Inferior parietal cortex (tissue), 1 donor: ENCODE measurements around the gene BSN.
A peak's percentile ranks its signal among the peaks of the same experiment; 100 is the strongest.

Experiments used
- DNase-seq: peaks from one replicate; pipeline ENCODE4 v3.0.0-alpha.2; 2016; ENCODE audit errors: extremely low spot score

BSN gene, protein sequence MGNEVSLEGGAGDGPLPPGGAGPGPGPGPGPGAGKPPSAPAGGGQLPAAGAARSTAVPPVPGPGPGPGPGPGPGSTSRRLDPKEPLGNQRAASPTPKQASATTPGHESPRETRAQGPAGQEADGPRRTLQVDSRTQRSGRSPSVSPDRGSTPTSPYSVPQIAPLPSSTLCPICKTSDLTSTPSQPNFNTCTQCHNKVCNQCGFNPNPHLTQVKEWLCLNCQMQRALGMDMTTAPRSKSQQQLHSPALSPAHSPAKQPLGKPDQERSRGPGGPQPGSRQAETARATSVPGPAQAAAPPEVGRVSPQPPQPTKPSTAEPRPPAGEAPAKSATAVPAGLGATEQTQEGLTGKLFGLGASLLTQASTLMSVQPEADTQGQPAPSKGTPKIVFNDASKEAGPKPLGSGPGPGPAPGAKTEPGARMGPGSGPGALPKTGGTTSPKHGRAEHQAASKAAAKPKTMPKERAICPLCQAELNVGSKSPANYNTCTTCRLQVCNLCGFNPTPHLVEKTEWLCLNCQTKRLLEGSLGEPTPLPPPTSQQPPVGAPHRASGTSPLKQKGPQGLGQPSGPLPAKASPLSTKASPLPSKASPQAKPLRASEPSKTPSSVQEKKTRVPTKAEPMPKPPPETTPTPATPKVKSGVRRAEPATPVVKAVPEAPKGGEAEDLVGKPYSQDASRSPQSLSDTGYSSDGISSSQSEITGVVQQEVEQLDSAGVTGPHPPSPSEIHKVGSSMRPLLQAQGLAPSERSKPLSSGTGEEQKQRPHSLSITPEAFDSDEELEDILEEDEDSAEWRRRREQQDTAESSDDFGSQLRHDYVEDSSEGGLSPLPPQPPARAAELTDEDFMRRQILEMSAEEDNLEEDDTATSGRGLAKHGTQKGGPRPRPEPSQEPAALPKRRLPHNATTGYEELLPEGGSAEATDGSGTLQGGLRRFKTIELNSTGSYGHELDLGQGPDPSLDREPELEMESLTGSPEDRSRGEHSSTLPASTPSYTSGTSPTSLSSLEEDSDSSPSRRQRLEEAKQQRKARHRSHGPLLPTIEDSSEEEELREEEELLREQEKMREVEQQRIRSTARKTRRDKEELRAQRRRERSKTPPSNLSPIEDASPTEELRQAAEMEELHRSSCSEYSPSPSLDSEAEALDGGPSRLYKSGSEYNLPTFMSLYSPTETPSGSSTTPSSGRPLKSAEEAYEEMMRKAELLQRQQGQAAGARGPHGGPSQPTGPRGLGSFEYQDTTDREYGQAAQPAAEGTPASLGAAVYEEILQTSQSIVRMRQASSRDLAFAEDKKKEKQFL (N-terminal part only)

DNA sequence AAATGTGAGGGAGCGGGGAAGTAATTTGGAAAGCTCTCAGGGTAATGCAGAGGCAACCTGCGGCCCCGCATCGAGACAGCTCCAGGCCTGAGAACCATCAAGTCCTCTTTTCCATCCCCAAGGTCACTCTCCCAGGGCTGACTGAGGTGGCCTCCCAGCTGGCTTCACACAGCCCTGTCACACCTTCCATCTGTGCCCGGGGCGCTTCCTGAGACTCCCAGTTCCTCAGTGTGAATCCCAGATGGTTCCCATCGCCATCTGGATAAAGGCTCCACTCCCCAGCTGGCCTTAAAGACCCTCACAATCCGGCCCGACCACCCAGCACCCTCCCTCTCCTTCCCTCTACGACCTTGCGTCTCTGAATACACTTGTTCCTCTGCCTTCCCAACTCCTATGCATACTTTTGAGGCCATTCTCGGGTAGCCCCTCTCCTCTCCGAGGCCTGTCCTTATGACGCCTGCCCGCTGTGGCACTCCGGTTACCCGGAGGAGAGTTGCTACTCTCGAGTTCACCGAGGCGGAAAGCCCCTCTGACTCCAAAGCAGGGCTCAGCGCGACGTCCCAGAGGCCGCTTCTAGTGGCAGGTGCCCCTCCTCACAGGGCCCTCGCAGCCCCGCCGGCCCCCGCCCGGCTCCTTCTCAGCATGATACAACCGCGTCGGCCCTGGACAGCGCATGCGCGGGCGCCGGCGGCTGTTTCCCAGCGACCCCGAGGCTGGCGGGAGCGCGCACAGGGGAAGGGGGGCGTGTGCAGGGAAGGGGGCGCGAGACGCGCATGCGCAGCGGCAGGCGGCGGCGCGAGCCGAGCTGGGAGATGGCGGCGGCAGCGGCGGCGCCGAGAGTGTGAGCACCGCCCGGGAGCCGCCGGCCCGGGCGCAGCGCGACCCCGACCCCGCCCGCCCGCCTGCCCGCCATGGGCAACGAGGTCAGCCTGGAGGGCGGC is at the start of gene BSN:
BSN (plus strand) TSS at position 786 of the 941 bp plus-strand sequence; CDS start at position 912, 126 bp downstream.
- DNase-seq = peak; percentile 90

DNA sequence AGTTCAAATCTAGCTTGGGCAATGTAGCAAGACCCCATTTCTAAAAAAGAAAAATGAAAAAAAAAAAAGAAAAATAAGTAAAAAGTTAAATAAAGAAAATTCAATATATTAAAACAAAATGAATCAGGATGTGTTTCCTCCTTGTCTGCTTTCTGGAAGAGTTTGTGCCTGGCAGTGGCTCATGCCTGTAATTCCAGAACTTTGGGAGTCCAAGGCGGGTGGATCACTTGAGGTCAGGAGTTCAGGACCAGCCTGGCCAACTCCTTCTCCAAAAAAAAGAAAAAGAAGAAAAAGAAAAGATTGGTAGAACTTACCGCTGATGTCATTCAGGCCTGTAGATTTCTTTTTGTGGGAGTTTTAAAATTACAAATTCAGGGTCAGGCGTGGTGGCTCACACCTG is 47.4 kb upstream of the BSN start:
- DNase-seq = no peak

DNA sequence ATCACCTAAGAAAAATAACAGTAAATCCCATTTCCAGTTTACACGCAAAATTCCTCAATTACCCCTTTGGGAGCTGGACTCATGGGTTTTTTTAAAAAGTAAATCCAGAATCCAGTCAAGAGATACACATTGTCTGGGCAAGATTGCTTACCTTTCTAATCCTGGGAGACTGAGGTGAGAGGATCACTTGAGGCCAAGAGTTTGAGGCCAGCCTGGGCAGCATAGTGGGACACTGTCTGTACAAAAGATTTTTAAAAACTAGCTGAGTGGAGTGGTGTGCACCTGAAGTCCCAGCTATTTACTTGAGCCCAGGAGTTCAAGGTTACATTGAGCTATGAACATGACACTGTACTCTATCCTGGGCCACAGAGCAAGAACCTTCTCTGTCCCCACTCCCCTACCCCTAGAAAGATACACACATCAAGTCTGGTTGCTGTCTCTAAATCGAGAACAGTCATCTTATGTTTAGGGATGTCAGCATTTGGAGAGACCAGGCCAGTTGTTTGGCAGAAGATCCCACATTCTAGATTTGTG is 45.2 kb upstream of the BSN start:
- DNase-seq = no peak

DNA sequence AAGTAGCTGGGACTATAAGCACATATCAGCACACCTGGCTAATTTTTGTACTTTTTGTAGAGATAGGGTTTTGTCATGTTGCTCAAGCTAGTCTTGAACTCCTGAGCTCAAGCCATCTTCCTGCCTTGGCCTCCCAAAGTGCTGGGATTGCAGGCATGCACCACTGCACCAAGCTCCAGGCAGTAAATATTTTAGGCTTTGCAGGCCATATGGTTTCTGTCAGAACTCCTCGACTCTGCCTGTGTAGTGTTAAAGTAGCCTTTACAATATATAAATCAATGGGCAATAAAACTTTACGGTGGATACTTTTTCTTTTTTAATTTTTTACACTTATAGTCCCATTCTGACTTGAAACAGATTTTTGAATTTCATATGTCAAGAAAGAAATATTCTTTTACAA is 42.6 kb upstream of the BSN start:
- DNase-seq = no peak

DNA sequence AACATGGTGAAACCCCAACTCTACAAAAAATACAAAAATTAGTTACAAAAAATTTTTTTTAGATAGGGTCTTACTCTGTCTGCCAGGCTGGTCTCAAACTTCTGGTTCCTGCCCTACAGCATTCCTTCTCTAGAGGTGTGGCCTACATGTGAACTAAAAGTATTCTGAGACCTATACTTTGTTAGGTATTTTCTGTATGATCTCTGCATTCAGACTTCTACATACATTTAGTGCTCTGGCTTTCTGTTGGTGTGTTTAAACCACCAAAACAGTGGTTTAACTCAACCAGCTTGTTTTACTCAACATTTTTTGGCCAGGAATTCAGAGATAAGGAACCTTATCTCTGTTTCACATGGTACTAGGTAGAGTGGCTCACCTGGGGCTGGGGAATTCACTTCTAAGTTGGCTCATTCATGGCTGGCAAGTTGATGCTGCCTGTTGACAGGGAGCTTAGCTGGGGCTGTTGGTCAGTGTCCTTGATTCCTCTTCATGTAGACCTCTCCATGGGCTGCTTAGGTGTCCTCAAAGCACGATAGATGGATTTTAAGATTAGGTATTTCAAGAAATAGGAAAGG is 41.4 kb upstream of the BSN start:
- no peak for DNase-seq

DNA sequence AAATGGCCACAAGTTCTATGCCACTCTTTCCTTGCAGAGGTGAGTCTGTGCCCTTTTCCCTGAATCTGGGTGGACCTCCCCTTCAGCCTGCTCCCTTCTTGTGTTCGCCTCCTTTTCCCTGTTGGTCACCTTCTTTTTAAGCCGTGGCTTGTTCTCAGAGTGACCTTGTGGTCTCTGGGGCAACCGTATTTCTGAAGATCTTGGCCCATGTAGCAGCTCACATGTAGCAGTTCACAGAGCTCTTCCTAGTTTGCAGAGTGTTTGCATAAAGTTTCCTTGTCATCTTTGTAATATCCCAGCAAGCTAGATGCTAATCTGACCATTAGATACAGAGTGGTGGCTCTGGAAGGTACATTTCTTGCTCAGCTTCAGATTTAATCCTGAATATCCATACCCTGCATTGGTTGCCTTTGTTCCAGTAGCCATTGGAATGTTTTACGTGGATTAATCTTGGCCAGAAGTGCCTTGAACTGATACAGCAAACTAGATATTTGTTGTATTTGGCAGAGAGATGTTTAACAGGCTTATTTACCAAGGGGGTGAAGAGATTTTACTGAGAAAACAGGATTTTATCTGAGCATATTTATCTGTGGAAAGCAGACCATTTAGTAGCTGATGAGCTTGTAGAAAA is 40.7 kb upstream of the BSN start:
- DNase-seq = no peak

DNA sequence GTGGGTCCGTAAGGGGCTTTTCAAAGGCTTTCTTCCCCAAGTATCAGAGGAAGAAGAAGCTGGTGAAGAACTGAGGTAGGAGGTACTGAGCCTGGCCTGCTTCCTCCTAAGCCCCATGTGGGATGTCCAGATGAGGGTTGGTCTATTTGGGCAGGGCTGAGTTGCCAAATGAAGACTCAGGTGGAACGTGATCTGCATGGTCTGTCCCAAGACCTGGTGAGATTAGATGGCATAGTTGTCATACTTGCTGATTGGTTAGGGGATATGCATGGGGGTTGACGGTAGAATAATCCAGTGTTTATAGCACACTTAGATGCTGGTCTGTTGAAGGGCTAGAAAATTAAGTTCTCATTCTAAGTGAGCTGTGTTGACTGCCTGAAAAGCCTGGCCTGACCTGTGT is 36.3 kb upstream of the BSN start:
- no peak for DNase-seq

DNA sequence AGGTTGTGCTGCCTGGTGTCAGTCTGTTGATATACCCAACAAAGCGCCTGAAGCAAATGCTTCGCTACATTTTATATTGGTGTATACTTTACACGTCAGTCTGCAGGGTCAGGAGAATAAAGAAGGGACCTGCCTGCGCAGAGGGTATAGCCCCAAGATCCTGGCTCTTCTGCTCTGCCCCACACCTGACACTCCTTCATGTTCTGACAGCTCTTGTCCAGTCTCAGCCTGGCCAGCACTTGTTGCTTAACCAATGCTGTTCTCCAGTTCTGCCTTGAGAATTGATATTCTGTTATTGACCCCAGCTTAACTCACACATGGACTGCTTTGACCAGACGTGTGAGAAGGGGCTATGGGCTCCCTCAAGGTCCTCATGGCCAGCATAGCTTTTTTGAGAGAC is 35.8 kb upstream of the BSN start:
- no peak for DNase-seq

DNA sequence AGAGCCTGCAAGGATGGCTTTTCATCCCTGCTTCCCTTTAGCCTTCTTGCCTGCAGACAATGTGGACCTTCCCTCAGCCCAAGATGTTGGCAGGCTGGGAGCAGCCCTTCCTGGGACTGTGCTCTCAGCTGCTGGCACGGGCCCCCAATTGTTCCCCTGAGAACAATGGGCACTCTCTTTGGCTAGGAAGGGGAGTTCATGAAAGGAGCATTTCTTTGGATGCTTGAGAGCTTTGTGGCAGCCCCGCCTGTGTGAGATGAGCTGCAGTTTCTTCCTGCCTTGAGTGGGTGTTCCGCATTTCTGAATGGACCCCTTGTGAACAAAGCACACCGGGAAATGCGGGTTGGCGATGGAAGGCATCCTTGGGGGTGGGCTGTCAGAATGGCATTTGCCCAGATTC is 35.0 kb upstream of the BSN start:
- peak; percentile 79 for DNase-seq

DNA sequence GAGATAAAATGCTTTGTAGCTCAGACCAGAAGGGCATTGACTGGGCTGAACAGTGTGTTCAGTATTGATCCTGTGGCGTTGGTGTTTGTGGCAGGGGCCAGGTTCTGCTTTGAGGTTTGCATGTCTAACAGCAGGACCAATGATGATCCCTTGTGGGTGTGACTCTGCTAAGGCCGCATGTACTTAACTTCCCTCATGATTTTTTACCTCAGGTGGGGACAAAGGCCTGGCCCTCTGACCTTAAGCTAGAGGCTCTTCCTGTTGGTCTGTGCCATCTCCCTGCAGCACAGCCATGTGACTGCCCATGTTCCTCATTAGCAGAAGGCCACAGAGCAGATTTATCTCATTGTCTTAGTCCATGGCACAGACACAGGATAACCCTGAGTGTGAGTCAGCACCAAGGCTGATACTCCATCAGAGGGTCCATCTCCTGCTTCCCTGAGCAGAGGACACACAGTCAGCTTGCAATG is 34.3 kb upstream of the BSN start:
- no peak for DNase-seq

DNA sequence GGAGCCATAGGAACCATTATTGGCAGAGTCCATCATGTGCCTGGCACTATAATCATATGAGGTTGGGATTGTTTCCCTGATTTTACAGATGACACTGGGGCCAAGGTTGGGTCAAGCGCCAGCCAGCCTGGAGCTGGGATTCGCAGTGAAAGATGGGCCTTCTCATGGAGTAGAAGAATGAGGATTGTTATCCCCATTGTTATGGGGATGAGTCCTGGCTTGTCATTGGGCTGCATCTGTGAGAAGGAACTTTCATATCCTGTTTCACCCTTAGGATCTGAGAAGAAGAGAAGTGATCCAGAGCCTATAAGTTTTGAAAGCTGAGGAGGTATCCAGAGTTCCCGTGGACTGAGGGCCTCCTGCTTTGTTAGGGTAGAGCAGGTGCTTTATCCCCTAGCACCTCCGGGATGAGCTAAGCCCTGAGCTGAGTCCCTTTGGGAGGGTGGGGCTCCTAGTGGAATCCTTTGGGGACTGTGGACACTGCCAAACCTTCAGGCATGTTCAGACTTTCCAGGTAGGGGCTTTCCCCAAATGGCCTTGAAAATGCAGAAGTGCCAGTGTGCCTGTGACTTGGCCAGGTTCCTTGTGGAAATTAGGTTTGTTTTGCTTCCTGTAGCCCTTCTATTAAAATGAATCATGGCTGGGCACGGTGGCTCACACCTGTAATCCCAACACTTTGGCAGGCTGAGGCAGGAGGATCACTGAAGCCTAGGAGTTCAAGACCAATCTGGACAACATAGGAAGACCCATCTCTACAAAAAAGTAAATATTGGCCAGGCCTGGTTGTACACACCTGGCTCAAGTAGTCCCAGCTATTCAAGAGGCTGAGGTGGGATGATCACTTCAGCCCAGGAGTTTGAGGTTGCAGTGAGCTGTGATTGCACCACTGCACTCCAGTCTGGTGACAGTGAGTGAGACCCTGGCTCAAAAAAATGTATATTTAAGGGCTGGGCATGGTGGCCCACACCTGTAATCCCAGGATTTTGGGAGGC is 30.2 kb upstream of the BSN start:
- DNase-seq = no peak

DNA sequence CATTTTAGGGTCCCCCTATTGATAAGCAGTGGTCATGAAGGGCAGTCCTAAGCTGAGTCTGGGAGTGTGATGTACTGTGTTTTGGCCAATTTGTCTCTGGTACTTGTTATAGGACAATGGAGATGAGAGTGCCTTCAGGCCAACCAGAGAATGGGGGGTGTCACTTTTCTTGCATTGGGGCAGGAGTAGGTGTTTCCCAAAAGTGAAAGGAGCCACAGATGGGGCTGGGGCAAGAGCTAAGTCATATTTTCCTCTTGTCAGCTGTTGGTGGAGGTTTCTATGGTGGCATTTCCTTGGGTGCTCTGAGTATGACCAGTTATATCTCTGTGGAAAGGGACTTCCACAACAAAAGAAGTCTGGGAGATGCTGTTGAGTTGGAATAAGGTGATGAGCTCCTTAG is 24.7 kb upstream of the BSN start:
- no peak for DNase-seq

DNA sequence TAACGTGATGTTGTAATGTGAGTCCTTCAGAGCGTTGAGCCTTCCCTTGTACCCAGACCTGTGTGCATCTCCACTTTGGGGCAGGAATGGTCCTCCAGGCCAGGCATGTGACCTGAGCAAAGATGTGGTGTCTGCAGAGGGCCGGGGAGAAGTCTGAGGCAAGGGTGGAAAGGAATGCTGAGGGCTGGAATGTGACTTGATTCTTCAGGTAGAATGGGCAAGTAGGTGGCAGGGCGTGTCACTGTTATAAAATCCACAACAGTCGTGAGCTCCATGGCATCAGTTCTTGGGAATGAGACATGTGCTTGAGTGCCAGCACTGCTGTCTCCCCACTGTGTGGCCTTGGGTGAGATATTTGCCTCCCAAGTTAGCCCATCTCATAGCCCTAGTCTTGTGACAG is 24.0 kb upstream of the BSN start:
- DNase-seq = no peak

DNA sequence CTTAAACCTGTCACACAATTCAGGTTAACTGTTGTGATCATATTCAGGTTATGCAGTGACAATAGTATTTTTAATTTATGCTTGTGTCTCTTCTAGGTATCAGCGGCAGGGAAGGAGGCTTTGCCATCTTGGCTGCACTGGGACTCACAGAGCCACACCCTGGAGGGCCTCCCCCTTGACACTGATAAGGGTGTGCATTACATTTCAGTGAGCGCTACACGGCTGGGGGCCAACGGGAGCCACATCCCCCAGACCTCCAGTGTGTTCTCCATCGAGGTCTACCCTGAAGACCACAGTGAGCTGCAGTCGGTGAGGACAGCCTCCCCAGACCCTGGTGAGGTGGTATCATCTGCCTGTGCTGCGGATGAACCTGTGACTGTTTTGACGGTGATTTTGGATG is 23.6 kb upstream of the BSN start:
- no peak for DNase-seq

DNA sequence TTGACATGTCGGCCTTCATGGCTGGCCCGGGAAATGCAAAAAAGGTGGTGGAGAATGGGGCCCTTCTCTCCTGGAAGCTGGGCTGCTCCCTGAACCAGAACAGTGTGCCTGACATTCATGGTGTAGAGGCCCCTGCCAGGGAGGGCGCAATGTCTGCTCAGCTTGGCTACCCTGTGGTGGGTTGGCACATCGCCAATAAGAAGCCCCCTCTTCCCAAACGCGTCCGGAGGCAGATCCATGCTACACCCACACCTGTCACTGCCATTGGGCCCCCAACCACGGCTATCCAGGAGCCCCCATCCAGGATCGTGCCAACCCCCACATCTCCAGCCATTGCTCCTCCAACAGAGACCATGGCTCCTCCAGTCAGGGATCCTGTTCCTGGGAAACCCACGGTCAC is 23.1 kb upstream of the BSN start:
- no peak for DNase-seq

DNA sequence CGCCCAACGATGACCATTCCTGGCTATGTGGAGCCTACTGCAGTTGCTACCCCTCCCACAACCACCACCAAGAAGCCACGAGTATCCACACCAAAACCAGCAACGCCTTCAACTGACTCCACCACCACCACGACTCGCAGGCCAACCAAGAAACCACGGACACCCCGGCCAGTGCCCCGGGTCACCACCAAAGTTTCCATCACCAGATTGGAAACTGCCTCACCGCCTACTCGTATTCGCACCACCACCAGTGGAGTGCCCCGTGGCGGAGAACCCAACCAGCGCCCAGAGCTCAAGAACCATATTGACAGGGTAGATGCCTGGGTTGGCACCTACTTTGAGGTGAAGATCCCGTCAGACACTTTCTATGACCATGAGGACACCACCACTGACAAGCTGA is 22.6 kb upstream of the BSN start:
- DNase-seq = no peak

DNA sequence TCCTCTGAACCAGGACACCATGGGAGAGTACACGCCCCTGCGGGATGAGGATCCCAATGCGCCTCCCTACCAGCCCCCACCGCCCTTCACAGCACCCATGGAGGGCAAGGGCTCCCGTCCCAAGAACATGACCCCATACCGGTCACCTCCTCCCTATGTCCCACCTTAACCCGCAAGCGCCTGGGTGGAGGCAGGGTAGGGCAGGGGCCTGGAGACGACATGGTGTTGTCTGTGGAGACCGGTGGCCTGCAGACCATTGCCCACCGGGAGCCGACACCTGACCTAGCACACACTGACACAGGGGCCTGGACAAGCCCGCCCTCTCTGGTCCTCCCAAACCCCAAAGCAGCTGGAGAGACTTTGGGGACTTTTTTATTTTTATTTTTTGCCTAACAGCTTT is 21.2 kb upstream of the BSN start:
- DNase-seq = no peak

DNA sequence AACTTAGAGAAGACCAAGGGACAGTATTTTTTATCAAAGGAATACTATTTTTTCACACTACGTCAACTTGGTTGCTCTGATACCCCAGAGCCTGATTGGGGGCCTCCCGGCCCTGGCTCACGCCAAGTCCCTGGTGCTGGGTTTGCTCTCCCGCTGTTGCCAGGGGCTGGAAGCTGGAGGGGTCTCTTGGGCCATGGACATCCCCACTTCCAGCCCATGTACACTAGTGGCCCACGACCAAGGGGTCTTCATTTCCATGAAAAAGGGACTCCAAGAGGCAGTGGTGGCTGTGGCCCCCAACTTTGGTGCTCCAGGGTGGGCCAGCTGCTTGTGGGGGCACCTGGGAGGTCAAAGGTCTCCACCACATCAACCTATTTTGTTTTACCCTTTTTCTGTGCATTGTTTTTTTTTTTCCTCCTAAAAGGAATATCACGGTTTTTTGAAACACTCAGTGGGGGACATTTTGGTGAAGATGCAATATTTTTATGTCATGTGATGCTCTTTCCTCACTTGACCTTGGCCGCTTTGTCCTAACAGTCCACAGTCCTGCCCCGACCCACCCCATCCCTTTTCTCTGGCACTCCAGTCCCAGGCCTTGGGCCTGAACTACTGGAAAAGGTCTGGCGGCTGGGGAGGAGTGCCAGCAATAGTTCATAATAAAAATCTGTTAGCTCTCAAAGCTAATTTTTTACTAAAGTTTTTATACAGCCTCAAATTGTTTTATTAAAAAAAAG is 20.3 kb upstream of the BSN start:
- DNase-seq = no peak
